GM12865 (cell line): ENCODE measurements around the gene SH3RF2.
"Not testable (repeated sequence)": the region's sequence is repeated elsewhere in the genome, so short reads cannot be mapped to it uniquely, and the experiment has no call there.

ENCODE experiments used
- DNase-seq: peaks from one replicate; pipeline ENCODE4 v3.0.0; 2010; ENCODE audit warnings: low read depth
- H3K4me3 ChIP-seq: 2 replicates; pipeline ENCODE4 v1.5.1; 2011; ENCODE audit warnings: mild to moderate bottlenecking, low read depth, low read length, control low read depth
- TF ChIP-seq, protein P1 (sequence below): IDR thresholded peaks from 2 replicates; pipeline ENCODE4 v1.5.1; 2011; ENCODE audit warnings: low read length, control low read depth, low read depth, inconsistent platforms; ENCODE audit not compliant: insufficient read depth; ENCODE audit errors: missing control alignments

The SH3RF2 gene, protein sequence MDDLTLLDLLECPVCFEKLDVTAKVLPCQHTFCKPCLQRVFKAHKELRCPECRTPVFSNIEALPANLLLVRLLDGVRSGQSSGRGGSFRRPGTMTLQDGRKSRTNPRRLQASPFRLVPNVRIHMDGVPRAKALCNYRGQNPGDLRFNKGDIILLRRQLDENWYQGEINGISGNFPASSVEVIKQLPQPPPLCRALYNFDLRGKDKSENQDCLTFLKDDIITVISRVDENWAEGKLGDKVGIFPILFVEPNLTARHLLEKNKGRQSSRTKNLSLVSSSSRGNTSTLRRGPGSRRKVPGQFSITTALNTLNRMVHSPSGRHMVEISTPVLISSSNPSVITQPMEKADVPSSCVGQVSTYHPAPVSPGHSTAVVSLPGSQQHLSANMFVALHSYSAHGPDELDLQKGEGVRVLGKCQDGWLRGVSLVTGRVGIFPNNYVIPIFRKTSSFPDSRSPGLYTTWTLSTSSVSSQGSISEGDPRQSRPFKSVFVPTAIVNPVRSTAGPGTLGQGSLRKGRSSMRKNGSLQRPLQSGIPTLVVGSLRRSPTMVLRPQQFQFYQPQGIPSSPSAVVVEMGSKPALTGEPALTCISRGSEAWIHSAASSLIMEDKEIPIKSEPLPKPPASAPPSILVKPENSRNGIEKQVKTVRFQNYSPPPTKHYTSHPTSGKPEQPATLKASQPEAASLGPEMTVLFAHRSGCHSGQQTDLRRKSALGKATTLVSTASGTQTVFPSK

GRCh38 chr5:145936401-145937131 lies at the start of gene SH3RF2:
SH3RF2 (plus strand) TSS chr5:145936578; CDS start chr5:145937929, 1,351 bp downstream.
- no peak within 1 kb of the TSS for H3K4me3 ChIP-seq
- no peak for DNase-seq
- TF ChIP-seq, protein P1, sequence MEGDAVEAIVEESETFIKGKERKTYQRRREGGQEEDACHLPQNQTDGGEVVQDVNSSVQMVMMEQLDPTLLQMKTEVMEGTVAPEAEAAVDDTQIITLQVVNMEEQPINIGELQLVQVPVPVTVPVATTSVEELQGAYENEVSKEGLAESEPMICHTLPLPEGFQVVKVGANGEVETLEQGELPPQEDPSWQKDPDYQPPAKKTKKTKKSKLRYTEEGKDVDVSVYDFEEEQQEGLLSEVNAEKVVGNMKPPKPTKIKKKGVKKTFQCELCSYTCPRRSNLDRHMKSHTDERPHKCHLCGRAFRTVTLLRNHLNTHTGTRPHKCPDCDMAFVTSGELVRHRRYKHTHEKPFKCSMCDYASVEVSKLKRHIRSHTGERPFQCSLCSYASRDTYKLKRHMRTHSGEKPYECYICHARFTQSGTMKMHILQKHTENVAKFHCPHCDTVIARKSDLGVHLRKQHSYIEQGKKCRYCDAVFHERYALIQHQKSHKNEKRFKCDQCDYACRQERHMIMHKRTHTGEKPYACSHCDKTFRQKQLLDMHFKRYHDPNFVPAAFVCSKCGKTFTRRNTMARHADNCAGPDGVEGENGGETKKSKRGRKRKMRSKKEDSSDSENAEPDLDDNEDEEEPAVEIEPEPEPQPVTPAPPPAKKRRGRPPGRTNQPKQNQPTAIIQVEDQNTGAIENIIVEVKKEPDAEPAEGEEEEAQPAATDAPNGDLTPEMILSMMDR: no peak

DNA sequence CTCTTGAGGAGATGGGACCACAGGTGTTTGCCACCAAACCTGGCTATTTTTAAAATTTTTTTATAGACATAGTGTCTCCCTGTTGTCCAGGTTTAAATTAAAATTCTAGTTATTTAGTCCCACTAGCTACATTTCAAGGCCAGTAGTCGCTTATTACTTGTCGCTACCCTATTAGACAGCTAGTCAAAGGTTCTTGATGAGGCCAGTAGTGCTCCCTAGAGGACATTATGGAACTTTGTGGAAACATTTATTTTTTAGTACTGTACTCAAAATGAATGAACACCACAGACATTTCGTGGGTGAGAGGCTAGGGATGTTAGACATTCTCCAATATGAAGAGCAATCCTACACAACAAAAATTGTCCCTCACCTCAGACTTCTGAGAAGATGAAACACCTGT lies 49.2 kb upstream of the SH3RF2 start:
- TF ChIP-seq, protein P1: no peak
- H3K4me3 ChIP-seq: no peak overlapping the region
- DNase-seq: no peak

DNA sequence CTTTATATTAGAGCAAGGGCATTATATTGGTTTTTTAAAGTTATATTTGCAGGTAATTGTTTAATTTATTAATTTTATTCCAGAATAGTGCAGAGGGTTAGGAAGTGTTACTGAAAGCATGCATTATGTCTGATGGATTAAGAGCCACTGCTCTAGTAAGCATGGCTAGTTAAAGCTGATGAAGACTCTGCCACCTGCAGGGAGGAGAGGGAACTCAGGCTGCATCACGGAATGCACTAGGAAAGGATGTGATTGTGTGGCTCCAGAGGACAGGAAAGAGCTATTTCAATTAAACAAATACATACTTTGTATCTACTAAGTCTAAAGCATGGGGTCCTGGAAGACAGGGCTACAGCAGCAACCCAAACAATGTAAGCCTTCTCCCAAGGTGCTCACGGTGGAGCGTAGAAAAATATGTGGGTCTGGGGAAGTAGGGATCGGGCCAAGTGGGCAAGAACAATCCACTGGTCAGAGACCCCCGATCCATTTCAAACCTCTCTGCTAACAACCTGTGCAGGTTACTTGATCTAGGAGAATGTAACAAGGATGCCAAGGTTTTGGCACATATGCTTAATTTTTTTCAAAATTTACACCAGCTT lies 48.3 kb upstream of the SH3RF2 start:
- no peak overlapping the region for H3K4me3 ChIP-seq
- TF ChIP-seq, protein P1: peak; percentile 38
- DNase-seq: peak; percentile 12

GRCh38 chr5:145889611-145890010 lies 46.8 kb upstream of the SH3RF2 start:
- no peak overlapping the region for H3K4me3 ChIP-seq
- DNase-seq: no peak
- TF ChIP-seq, protein P1: no peak

DNA sequence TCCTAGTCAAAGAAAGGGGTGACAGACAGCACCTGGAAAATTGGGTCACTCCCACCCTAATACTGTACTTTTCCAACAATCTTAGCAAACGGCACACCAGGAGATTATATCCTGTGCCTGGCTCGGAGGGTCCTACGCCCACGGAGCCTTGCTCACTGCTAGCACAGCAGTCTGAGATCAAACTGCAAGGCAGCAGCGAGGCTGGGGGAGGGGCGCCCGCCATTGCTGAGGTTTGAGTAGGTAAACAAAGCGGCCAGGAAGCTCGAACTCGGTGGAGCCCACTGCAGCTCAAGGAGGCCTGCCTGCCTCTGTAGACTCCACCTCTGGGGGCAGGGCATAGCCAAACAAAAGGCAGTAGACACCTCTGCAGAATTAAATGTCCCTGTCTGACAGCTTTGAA lies 45.0 kb upstream of the SH3RF2 start:
- not testable (repeated sequence) for DNase-seq

DNA sequence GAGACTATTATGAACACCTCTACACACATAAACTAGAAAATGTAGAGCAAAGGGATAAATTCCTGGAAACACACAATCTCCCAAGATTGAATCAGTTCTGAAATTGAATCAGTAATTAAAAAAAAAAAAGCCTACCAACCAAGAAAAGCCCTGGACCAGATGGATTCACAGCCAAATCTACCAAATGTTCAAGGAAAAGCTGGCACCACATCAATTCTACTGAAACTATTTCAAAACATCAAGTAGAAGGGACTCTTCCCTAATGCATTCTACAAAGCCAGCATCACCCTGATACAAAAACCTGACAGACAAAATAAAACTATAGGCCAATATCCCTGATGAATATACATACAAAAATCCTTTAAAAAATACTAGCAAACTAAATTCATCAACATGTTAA lies 38.2 kb upstream of the SH3RF2 start:
- no peak overlapping the region for H3K4me3 ChIP-seq
- DNase-seq: no peak
- TF ChIP-seq, protein P1: no peak

More for the DNA sequence above, 45.0 kb upstream of the SH3RF2 start:
- not testable (repeated sequence) for H3K4me3 ChIP-seq
